ENCODE measurements around the gene TMEM250.

- TF ChIP-seq CTCF (IDR thresholded peaks at IDR 0.05) = no peak
- no peak for TF ChIP-seq POLR2A (IDR thresholded peaks at IDR 0.05)
- no peak for TF ChIP-seq EP300 (IDR thresholded peaks at IDR 0.05)
- TF ChIP-seq POLR2AphosphoS5 (IDR thresholded peaks at IDR 0.05) = no peak
Observed at GRCh38 chr9:136093346-136093986, 25.2 kb downstream of the TMEM250 start.

Measured in gastroesophageal sphincter (tissue), 3 donors.